Panc1 (cell line): Measurements from ENCODE around the gene MYO7A. TPM values are rescaled to one million over a fixed set of nuclear protein-coding genes. Genes with fewer than 3 reads are reported as not detected.

Experiments used
- ATAC-seq: fragments of 200-7000 bp; cut with Tn5 transposase; 2 replicates; pipeline ENCODE4 v1.9.1; 2020; ENCODE audit warnings: mild to moderate bottlenecking, moderate library complexity
- BruUV-seq: library from RNA; stranded (reverse); fragments of 400-500 nt; replicated peaks from 2 replicates; lab custom pipeline; 2021; lab: Mats Ljungman, UMichigan
- CTCF ChIA-PET: fragments of 300-600 bp; sonication (Branson Sonifier 250); formaldehyde crosslinking; loops from one replicate; lab custom pipeline; 2022; ENCODE audit warnings: antibody characterized with exemption; lab: Charles Lee
- POLR2A ChIA-PET: fragments of 300-600 bp; sonication (Branson Sonifier 250); formaldehyde crosslinking; loops from one replicate; lab custom pipeline; 2022; ENCODE audit warnings: antibody characterized with exemption; lab: Charles Lee
- DNase-seq: peaks from one replicate; pipeline ENCODE4 v3.0.0-alpha.2; 2010; ENCODE audit warnings: low read depth, low spot score
- H3K27ac ChIP-seq: 2 replicates; pipeline ENCODE4 v1.5.1; 2011; ENCODE audit warnings: mild to moderate bottlenecking, low read length, inconsistent platforms
- H3K27me3 ChIP-seq: fragments of 200-500 bp; sonication (Bioruptor generic); 2 replicates; pipeline ENCODE4 v1.6.0; 2014; ENCODE audit warnings: low read length, inconsistent platforms; ENCODE audit not compliant: control insufficient read depth, insufficient read depth
- H3K36me3 ChIP-seq: fragments of 200-500 bp; sonication (Bioruptor generic); 2 replicates; pipeline ENCODE4 v1.5.1; 2014; ENCODE audit warnings: inconsistent platforms, mild to moderate bottlenecking, low read length, moderate library complexity; ENCODE audit not compliant: control insufficient read depth, insufficient read depth
- H3K4me1 ChIP-seq: 2 replicates; pipeline ENCODE4 v1.5.1; 2011; ENCODE audit warnings: inconsistent platforms, mild to moderate bottlenecking, low read length, moderate library complexity; ENCODE audit not compliant: control insufficient read depth, insufficient read depth
- H3K4me3 ChIP-seq, 2 experiments: 2 replicates each; pipeline ENCODE4 v1.5.1; 2011 to 2012; ENCODE audit warnings: low read depth in 2 of 2, low read length in 2 of 2, mild to moderate bottlenecking in 2 of 2, inconsistent platforms in 1 of 2, moderate library complexity in 1 of 2
- H3K9me3 ChIP-seq: fragments of 200-500 bp; sonication (Bioruptor generic); 2 replicates; pipeline ENCODE4 v1.5.1; 2014; ENCODE audit warnings: low read depth, mild to moderate bottlenecking, inconsistent platforms, low read length, moderate library complexity; ENCODE audit not compliant: control insufficient read depth, insufficient read depth
- CTCF ChIP-seq: fragments of 450-650 bp; IDR thresholded peaks from 2 replicates; pipeline ENCODE4 v1.5.1; 2017; ENCODE audit warnings: mild to moderate bottlenecking
- POLR2AphosphoS5 ChIP-seq: IDR thresholded peaks from 2 replicates; pipeline ENCODE4 v1.6.1; 2012; ENCODE audit warnings: mild to moderate bottlenecking, low read depth, low read length, moderate library complexity
- REST ChIP-seq, 2 experiments: IDR thresholded peaks; 2 replicates each; pipeline ENCODE4 v1.6.1; 2011 to 2012; ENCODE audit warnings: low read depth in 2 of 2, control low read depth in 1 of 2, low read length in 1 of 2, mild to moderate bottlenecking in 1 of 2, moderate library complexity in 1 of 2; ENCODE audit not compliant: insufficient read depth in 1 of 2
- SIN3A ChIP-seq: IDR thresholded peaks from 2 replicates; pipeline ENCODE4 v1.6.1; 2012; ENCODE audit warnings: low read depth, mild to moderate bottlenecking, low read length, moderate library complexity, borderline replicate concordance; ENCODE audit not compliant: insufficient read depth
- TCF7L2 ChIP-seq: IDR thresholded peaks from 2 replicates; pipeline ENCODE4 v1.6.1; 2011; ENCODE audit warnings: mild to moderate bottlenecking, low read depth, low read length, inconsistent platforms
- in situ Hi-C: cut with HindIII; loops from 2 replicates; pipeline ENCODE4 v1.10.0; 2016; ENCODE audit warnings: low sequenced_read_pairs, low pct_unique_long_range_greater_than_20kb
- intact Hi-C: fragments of 100-400 bp; cut with micrococcal nuclease; formaldehyde crosslinking; loops from one replicate; pipeline ENCODE4 v1.10.0; 2022; ENCODE audit not compliant: unreplicated experiment
- total RNA-seq: library from RNA; stranded (reverse); gene quantifications from one replicate; pipeline ENCODE4 v1.2.1, GENCODE V29; 2021; ENCODE audit not compliant: unreplicated experiment

MYO7A gene
- total RNA-seq, 1 experiment from 2014 or later, result 1.3 TPM

- intact Hi-C loops (no loop called here), in situ Hi-C loops (no loop called here)
- ATAC-seq (no peak), DNase-seq (no peak)
- no peak for TF ChIP-seq REST (IDR thresholded peaks at IDR 0.05; ENCODE audit: insufficient read depth in 1 of 2, low read depth in 2 of 2, low read length in 1 of 2)
- TF ChIP-seq CTCF, result no peak
- no peak for TF ChIP-seq SIN3A
- no peak for TF ChIP-seq POLR2AphosphoS5
- TF ChIP-seq TCF7L2, result no peak
- no peak overlapping the region for H3K27ac ChIP-seq
- CTCF ChIA-PET, result no interaction called here
- no peaks in the 10 kb centered on the region for H3K36me3 ChIP-seq
- no peaks in the 10 kb centered on the region for H3K4me1 ChIP-seq
- H3K4me3 ChIP-seq, result no peak overlapping the region
- POLR2A ChIA-PET, result no interaction called here
- no peaks in the 10 kb centered on the region for H3K27me3 ChIP-seq
- no peaks in the 10 kb centered on the region for H3K9me3 ChIP-seq
- BruUV-seq, result no TSS peak
Observed at GRCh38 chr11:77184136-77184860, 56.3 kb downstream of the MYO7A start.

- ChIA-PET CTCF (interaction anchor here (0.6 to 4.3 kb wide), 3 partner anchors 58 to 474 kb away, joined by 3 to 33 read pairs (median 4); partner anchors contain the start of gene MYO7A), POLR2A (no interaction called here)
- Histone ChIP-seq H3K36me3 (no peaks in the 10 kb centered on the region), H3K4me1 (no peaks in the 10 kb centered on the region), H3K9me3 (no peaks in the 10 kb centered on the region), H3K4me3 (no peak overlapping the region), H3K27ac (no peak overlapping the region), H3K27me3 (no peaks in the 10 kb centered on the region)
- DNase-seq (no peak), ATAC-seq (no peak)
- TF ChIP-seq POLR2AphosphoS5 (no peak), SIN3A (no peak), TCF7L2 (no peak), REST (IDR thresholded peaks at IDR 0.05; ENCODE audit: insufficient read depth in 1 of 2, low read depth in 2 of 2, low read length in 1 of 2) (no peak), CTCF (no peak)
- no TSS peak for BruUV-seq
- intact Hi-C loops, result no loop called here
- in situ Hi-C loops, result no loop called here
Observed at GRCh38 chr11:77186302-77186701, 58.3 kb downstream of the MYO7A start.
